GM23248 (cell line): ENCODE data around the gene LCLAT1. TPM values are rescaled to one million over a fixed set of nuclear protein-coding genes. Genes with fewer than 3 reads are reported as not detected.

Experiments
- DNase-seq: peaks from one replicate; pipeline ENCODE4 v3.0.0-alpha.2; 2015
- H2AFZ ChIP-seq: fragments of 200-600 bp; sonication (generic); 2 replicates; pipeline ENCODE4 v1.6.1; 2016; ENCODE audit warnings: antibody characterized with exemption
- H3F3A ChIP-seq: fragments of 200-600 bp; sonication (generic); 2 replicates; pipeline ENCODE4 v1.6.1; 2016; ENCODE audit warnings: mild to moderate bottlenecking, antibody characterized with exemption, mixed run types; ENCODE audit not compliant: insufficient read depth
- H3K27ac ChIP-seq: fragments of 200-600 bp; sonication (generic); 2 replicates; pipeline ENCODE4 v1.5.1; 2016; ENCODE audit warnings: mild to moderate bottlenecking
- H3K27me3 ChIP-seq: fragments of 200-600 bp; sonication (generic); replicated peaks from 2 replicates; pipeline ENCODE4 v1.6.1; 2016; ENCODE audit warnings: mild to moderate bottlenecking; ENCODE audit not compliant: insufficient read depth
- H3K36me3 ChIP-seq: fragments of 200-600 bp; sonication (generic); 2 replicates; pipeline ENCODE4 v1.6.1; 2016; ENCODE audit warnings: low read depth, mild to moderate bottlenecking
- H3K4me1 ChIP-seq: fragments of 200-600 bp; sonication (generic); 2 replicates; pipeline ENCODE4 v1.6.1; 2016; ENCODE audit warnings: mild to moderate bottlenecking; ENCODE audit not compliant: insufficient read depth
- H3K4me2 ChIP-seq: fragments of 200-600 bp; sonication (generic); one replicate; pipeline ENCODE4 v1.6.1; 2016; ENCODE audit warnings: mild to moderate bottlenecking; ENCODE audit not compliant: unreplicated experiment
- H3K4me3 ChIP-seq: fragments of 200-600 bp; sonication (generic); 2 replicates; pipeline ENCODE4 v1.5.1; 2016; ENCODE audit warnings: mild to moderate bottlenecking
- H3K79me2 ChIP-seq: fragments of 200-600 bp; sonication (generic); 2 replicates; pipeline ENCODE4 v1.6.1; 2016; ENCODE audit warnings: mild to moderate bottlenecking; ENCODE audit not compliant: insufficient read depth
- H3K9ac ChIP-seq: fragments of 200-600 bp; sonication (generic); 2 replicates; pipeline ENCODE4 v1.6.1; 2016; ENCODE audit warnings: mild to moderate bottlenecking
- H3K9me2 ChIP-seq: fragments of 200-600 bp; sonication (generic); 2 replicates; pipeline ENCODE4 v1.6.1; 2016; ENCODE audit warnings: mixed run types, mild to moderate bottlenecking, moderate library complexity; ENCODE audit not compliant: insufficient read depth
- H3K9me3 ChIP-seq: fragments of 200-600 bp; sonication (generic); one replicate; pipeline ENCODE4 v1.6.1; 2017; ENCODE audit warnings: low read depth
- H4K20me1 ChIP-seq: fragments of 200-600 bp; sonication (generic); 2 replicates; pipeline ENCODE4 v1.6.0; 2016; ENCODE audit not compliant: insufficient read depth
- EZH2 ChIP-seq: fragments of 200-600 bp; sonication (generic); IDR thresholded peaks from 2 replicates; pipeline ENCODE4 v1.6.1; 2018; ENCODE audit warnings: antibody characterized with exemption, mild to moderate bottlenecking; ENCODE audit not compliant: insufficient read depth, poor library complexity, severe bottlenecking
- EZH2phosphoT487 ChIP-seq: fragments of 200-600 bp; sonication (generic); IDR thresholded peaks from 2 replicates; pipeline ENCODE4 v1.6.1; 2018; ENCODE audit warnings: antibody characterized with exemption, moderate library complexity, mild to moderate bottlenecking, low read depth; ENCODE audit not compliant: insufficient read depth
- WGBS, 2 experiments: methylation state at CpG; one replicate each; pipeline ENCODE4 v1.1.6; 2015 to 2017; ENCODE audit warnings: low lambda C conversion rate in 2 of 2, low coverage in 1 of 2; ENCODE audit errors: missing lambda C conversion rate in 2 of 2; 5-methylcytosine and 5-hydroxymethylcytosine counted together
- in situ Hi-C: fragments of 300-500 bp; cut with MboI; formaldehyde crosslinking; loops from 2 replicates; pipeline ENCODE4 v1.15.0; 2020
- polyA plus RNA-seq: library from polyadenylated mRNA; unstranded; fragments of >200 nt; fragmentation: Nextera tagmentation; extraction: Ambion mirVana; gene quantifications from 2 replicates; pipeline ENCODE4 v1.2.1, GENCODE V29; 2016
- total RNA-seq: library from RNA; depleted of rRNA; stranded (reverse); fragments of >200 nt; shearing (Covaris generic); gene quantifications from 2 replicates; pipeline ENCODE4 v1.2.3, GENCODE V29; 2014

Gene LCLAT1
- total and polyA plus RNA-seq, 2 experiments from 2014 or later: 29.7 to 32.3 TPM

DNA sequence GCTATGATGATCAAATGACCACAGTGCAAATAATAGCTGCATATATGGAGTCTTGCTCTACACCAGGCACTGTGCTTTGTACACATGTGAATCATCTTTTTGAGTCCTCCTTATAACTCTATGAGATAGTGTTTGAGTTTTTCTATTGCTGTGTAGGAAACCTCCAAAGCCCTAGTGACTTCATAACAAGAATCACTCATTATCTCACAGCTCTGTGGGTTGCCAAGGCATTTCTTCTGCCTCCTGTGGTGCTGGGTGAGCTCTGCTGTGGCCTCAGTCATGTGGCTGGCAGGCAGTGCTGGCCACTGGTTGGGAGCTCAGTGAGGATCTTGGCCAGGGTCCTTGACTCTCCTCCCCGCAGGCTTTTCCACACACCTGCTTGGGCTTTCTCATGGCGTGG is 206.8 kb downstream of the LCLAT1 start:
- Histone ChIP-seq H3K27ac (peak overlapping the region; percentile 31; the same call in 1 of the 2 replicates), H3K4me3 (no peak overlapping the region), H3K9me2 (no peaks in the 10 kb centered on the region), H4K20me1 (no peaks in the 10 kb centered on the region), H3K9me3 (no peaks in the 10 kb centered on the region), H3K27me3 (no peaks in the 10 kb centered on the region), H2AFZ (no peak overlapping the region), H3K4me2 (no peak overlapping the region), H3K9ac (no peak overlapping the region), H3K79me2 (no peaks in the 10 kb centered on the region), H3K36me3 (no peaks in the 10 kb centered on the region), H3K4me1 (peaks cover 4% of the 10 kb centered on the region), H3F3A (peaks cover 14% of the 10 kb centered on the region; the same call in 1 of the 2 replicates)
- WGBS, 2 experiments: 9 to 13% methylated on average over 2 of the region's 2 CpGs
- TF ChIP-seq EZH2phosphoT487: no peak
- no peak for TF ChIP-seq EZH2
- in situ Hi-C loops: no loop called here
- DNase-seq: peak; percentile 84

DNA sequence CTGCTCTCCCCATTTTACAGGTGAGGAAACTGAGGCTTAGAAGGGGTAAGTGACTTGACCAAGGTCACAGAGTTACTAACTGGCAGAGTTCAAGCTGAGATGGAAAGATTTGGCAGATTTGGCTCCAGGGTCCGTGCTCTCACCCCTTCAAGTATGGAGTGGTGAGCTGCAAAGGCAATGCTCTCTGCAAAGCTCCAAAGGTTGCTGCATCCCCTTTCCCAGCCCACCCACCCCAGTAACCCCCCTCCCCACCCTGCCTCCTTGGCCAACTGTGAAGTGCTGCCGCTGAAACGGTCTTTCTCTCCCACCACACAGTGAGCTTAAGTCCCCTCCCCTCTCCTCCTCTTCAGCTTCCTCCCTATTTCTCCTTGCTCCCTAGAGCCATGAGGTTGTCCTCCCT is 207.4 kb downstream of the LCLAT1 start:
- peaks cover 14% of the 10 kb centered on the region; the same call in 1 of the 2 replicates for H3F3A ChIP-seq
- DNase-seq: no peak
- in situ Hi-C loops: no loop called here
- H3K9ac ChIP-seq: no peak overlapping the region
- no peak for TF ChIP-seq EZH2
- no peak for TF ChIP-seq EZH2phosphoT487
- H3K4me1 ChIP-seq: peaks cover 4% of the 10 kb centered on the region
- no peaks in the 10 kb centered on the region for H3K27me3 ChIP-seq
- no peaks in the 10 kb centered on the region for H3K9me2 ChIP-seq
- H3K27ac ChIP-seq: peak overlapping the region; percentile 31; the same call in 1 of the 2 replicates
- no peaks in the 10 kb centered on the region for H3K36me3 ChIP-seq
- WGBS, 2 experiments: 91 to 100% methylated on average over 3 of the region's 3 CpGs
- H3K4me3 ChIP-seq: no peak overlapping the region
- no peaks in the 10 kb centered on the region for H3K9me3 ChIP-seq
- no peaks in the 10 kb centered on the region for H4K20me1 ChIP-seq
- H3K79me2 ChIP-seq: no peaks in the 10 kb centered on the region
- no peak overlapping the region for H3K4me2 ChIP-seq
- no peak overlapping the region for H2AFZ ChIP-seq

DNA sequence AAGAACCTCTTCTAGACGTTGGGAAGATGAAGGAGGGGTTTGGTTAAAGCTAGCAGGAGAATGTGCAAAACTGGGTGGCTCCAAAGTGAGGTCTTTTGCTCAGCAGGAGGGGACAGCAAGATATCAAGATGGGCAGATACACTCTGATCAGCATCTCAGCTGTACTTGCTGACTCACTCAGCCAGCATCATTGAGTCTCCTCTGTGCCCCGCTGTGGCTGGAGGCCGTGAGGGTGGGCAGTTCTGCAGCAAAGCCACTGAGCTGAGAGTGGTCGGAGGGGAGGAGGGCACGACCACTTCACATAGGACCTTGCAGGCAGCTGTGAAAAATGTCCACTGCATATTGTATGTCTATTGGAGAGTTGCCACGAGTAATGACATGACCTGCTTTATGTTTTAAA is 208.2 kb downstream of the LCLAT1 start:
- H3F3A ChIP-seq: peaks cover 14% of the 10 kb centered on the region; the same call in 1 of the 2 replicates
- H3K79me2 ChIP-seq: no peaks in the 10 kb centered on the region
- no peaks in the 10 kb centered on the region for H3K36me3 ChIP-seq
- no peaks in the 10 kb centered on the region for H3K9me2 ChIP-seq
- no peaks in the 10 kb centered on the region for H4K20me1 ChIP-seq
- no peak overlapping the region for H3K4me2 ChIP-seq
- H3K4me1 ChIP-seq: peaks cover 4% of the 10 kb centered on the region
- no peak overlapping the region for H3K4me3 ChIP-seq
- no peaks in the 10 kb centered on the region for H3K9me3 ChIP-seq
- no peak for TF ChIP-seq EZH2
- no peak for TF ChIP-seq EZH2phosphoT487
- in situ Hi-C loops: no loop called here
- DNase-seq: no peak
- WGBS, 2 experiments: 72 to 73% methylated on average over 6 of the region's 6 CpGs
- no peak overlapping the region for H3K9ac ChIP-seq
- H3K27ac ChIP-seq: no peak overlapping the region
- no peak overlapping the region for H2AFZ ChIP-seq
- H3K27me3 ChIP-seq: no peaks in the 10 kb centered on the region

DNA sequence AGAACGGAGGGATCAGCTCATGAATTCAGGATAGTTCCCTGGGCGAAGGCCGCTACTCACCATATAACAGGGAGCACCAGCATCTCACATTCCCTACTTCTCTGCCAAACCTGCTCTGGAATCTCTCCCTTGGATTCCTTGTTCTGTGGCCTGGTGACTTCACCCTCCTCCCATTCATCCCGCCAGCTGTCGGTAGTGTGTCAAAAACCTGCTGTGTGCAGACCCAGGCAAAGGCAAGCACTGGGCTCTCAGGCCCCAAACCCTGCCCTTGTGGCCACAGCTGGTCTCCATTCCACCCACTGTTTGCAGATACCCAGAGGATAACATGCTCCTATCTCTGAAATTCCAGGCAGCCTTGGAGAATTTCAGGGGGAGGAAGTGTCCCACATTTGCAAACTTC is 208.6 kb downstream of the LCLAT1 start:
- Histone ChIP-seq H3K27me3 (no peaks in the 10 kb centered on the region), H3K9ac (no peak overlapping the region), H3F3A (peaks cover 14% of the 10 kb centered on the region; the same call in 1 of the 2 replicates), H3K79me2 (no peaks in the 10 kb centered on the region), H4K20me1 (no peaks in the 10 kb centered on the region), H3K9me2 (no peaks in the 10 kb centered on the region), H2AFZ (no peak overlapping the region), H3K9me3 (no peaks in the 10 kb centered on the region), H3K36me3 (no peaks in the 10 kb centered on the region), H3K4me1 (peaks cover 4% of the 10 kb centered on the region), H3K4me3 (no peak overlapping the region), H3K27ac (no peak overlapping the region), H3K4me2 (no peak overlapping the region)
- in situ Hi-C loops: no loop called here
- no peak for DNase-seq
- WGBS, 2 experiments: 79 to 82% methylated on average over 5 of the region's 5 CpGs
- no peak for TF ChIP-seq EZH2
- TF ChIP-seq EZH2phosphoT487: no peak

- no peak overlapping the region for H2AFZ ChIP-seq
- 60 to 62% methylated on average over 4 of the region's 4 CpGs for WGBS, 2 experiments
- H3K9me3 ChIP-seq: no peaks in the 10 kb centered on the region
Measured at GRCh38 chr2:30656079-30656478, 209.0 kb downstream of the LCLAT1 start.

More at GRCh38 chr2:30656079-30656478, 209.0 kb downstream of the LCLAT1 start:
- no peak overlapping the region for H3K27ac ChIP-seq
- no peaks in the 10 kb centered on the region for H3K27me3 ChIP-seq
- H3F3A ChIP-seq: peaks cover 14% of the 10 kb centered on the region; the same call in 1 of the 2 replicates
- no peaks in the 10 kb centered on the region for H3K79me2 ChIP-seq
- H3K9me2 ChIP-seq: no peaks in the 10 kb centered on the region
- no peaks in the 10 kb centered on the region for H4K20me1 ChIP-seq
- no peak for TF ChIP-seq EZH2phosphoT487
- TF ChIP-seq EZH2: no peak
- in situ Hi-C loops: no loop called here
- no peak overlapping the region for H3K4me3 ChIP-seq
- H3K36me3 ChIP-seq: no peaks in the 10 kb centered on the region
- peak; percentile 43 for DNase-seq
- H3K4me2 ChIP-seq: no peak overlapping the region
- peaks cover 4% of the 10 kb centered on the region for H3K4me1 ChIP-seq
- H3K9ac ChIP-seq: no peak overlapping the region
